Subcutaneous adipose tissue (tissue), 4 donors: ENCODE measurements around the gene ADARB2. TPM values are rescaled to one million over a fixed set of nuclear protein-coding genes. Genes with fewer than 3 reads are reported as not detected.

Experiments
- total RNA-seq, 4 donors: library from RNA; depleted of rRNA; stranded (reverse); fragments of >200 nt; gene quantifications; one replicate each; pipeline ENCODE4 v1.1.0, GENCODE V29; 2016
- TF ChIP-seq, protein P1 (sequence below): fragments of 450-650 bp; IDR thresholded peaks from one replicate; pipeline ENCODE4 v1.5.1; 2016; ENCODE audit warnings: low read depth, mild to moderate bottlenecking, control low read depth, antibody characterized with exemption, moderate library complexity

ADARB2 gene
- total RNA-seq, 4 donors from 2014 or later = under 0.01 to 0.65 (median 0.44) TPM; not detected in 1

DNA sequence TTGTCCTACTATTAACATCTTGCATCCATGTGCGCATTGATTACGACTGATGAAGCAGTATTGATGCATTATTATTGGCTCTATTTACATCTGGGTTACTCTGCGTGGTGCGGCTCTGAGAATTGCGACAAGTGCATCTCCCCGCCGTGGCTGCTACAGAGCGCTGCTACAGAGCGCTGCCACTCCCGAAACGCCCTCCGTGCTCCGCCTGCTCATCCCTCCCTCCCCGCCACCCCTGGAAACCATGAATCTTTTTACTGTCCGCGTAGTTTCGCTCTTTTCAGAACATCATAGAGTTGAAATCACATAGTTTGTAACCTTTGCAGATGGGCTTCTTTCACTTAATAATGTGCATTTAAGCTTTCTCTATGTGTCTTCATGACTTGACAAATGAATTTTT lies 74.1 kb downstream of the ADARB2 start:
- TF ChIP-seq, protein P1, sequence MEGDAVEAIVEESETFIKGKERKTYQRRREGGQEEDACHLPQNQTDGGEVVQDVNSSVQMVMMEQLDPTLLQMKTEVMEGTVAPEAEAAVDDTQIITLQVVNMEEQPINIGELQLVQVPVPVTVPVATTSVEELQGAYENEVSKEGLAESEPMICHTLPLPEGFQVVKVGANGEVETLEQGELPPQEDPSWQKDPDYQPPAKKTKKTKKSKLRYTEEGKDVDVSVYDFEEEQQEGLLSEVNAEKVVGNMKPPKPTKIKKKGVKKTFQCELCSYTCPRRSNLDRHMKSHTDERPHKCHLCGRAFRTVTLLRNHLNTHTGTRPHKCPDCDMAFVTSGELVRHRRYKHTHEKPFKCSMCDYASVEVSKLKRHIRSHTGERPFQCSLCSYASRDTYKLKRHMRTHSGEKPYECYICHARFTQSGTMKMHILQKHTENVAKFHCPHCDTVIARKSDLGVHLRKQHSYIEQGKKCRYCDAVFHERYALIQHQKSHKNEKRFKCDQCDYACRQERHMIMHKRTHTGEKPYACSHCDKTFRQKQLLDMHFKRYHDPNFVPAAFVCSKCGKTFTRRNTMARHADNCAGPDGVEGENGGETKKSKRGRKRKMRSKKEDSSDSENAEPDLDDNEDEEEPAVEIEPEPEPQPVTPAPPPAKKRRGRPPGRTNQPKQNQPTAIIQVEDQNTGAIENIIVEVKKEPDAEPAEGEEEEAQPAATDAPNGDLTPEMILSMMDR = no peak

DNA sequence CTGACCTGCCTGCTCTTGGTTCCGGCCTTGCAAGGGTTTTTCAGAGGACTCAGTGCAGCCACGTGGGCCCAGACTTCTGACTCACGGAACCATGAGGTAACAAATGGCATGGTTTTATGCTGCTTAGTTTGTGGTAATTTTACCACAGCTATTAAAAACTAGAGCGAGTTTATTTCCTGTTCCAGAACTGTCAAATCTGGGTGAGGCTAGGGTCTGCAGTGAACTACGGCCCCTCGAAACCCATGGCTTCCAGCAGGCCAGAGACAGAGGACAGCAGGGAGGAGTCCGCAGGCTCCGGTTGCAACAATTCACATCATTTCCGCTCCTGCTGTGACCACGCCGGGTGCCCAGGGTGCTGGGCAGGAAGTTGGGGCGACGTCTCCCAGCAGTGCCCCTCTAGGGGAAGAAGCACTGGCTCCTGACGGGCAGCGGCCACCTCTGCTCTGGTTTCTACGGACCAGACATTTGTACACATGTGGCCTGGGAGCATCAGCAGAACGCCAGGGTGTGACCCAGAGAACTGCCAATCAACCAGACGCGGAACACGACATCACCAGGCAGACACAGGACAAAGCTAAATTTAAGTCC lies 74.8 kb downstream of the ADARB2 start:
- TF ChIP-seq, protein P1 = no peak

DNA sequence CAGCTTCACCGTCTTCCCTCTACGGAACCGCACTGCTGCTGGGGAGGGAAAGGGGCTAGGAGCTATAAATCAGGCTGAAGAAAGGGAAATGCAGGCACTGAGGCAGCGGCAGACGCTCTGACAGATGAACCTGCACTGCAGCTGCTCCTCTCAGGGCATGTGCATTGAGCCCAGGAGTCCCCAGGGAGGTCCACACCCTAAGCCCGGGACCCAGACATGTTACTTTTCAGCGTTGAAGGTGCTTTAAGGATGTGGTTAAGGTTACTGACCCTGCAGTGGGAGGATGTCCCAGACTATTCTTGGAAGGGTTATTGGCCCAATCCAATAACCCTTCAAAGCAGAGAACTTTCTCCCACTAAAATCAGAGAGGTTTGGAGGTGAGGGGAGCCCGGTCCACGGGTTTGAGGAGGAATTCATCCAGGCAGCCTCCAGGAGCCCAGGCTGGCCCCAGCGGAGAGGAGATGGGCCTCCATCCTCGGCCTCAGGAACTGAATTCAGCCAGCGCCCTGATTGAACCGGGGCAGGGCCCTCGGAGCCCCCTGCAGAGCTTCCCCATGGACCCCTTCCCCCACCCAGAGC lies 75.4 kb downstream of the ADARB2 start:
- TF ChIP-seq, protein P1 = no peak

DNA sequence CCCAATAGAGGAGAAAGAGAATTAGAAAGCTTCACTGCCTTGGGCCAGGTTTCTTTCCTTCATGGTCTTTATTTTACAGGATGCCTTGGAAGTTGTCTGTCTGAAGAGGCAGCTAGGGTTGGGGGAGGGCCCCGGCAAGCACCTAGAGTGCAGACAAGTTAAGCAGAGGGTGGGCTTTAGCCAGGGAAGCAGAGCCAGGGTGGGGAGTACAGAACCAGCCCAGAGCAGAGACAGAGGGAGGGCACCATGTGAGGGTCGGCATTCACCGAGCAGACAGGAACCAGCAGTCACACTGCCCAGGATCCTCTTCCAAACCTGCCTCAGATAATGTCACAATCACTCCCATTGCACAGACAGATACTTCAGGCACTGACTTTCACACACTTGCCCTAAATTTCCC lies 75.9 kb downstream of the ADARB2 start:
- TF ChIP-seq, protein P1 = no peak

DNA sequence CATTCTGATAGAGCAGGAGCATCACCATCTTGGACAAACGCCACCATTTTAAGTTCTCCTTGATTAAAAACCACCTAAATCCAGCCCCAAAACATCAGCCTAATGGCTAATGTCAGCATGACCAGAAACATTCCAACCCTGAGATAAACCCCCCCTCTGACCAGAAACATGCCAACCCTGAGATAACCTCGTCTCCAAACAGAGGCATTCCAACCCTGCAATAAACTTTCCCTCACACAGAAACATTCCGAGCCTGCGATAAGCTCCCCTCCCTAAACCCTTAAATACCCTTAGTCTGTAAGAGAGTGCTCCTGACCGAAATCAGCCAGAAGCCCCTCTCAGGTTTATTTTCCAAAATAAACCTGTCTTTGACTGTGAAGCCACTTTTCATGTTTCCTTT lies 76.5 kb downstream of the ADARB2 start:
- TF ChIP-seq, protein P1 = no peak

DNA sequence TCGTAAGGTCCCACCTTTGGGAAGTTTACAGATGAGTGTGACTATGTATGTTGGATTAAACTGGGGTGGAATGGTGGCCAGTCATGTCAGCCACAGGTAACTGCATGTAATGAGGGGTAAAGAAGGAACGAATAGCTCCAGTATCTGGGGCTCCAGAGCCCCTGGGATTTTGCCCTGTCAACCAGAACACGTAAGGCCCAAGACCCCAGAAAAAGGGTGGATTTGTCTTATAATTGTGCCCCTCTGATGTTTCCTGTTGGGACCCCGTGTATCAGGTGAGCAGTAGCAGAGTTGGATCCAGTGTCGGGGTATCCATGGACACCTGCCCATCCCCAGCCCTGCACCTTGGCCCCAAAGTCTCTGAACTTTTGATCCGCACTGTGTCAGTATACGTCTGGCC lies 76.9 kb downstream of the ADARB2 start:
- TF ChIP-seq, protein P1 = no peak

DNA sequence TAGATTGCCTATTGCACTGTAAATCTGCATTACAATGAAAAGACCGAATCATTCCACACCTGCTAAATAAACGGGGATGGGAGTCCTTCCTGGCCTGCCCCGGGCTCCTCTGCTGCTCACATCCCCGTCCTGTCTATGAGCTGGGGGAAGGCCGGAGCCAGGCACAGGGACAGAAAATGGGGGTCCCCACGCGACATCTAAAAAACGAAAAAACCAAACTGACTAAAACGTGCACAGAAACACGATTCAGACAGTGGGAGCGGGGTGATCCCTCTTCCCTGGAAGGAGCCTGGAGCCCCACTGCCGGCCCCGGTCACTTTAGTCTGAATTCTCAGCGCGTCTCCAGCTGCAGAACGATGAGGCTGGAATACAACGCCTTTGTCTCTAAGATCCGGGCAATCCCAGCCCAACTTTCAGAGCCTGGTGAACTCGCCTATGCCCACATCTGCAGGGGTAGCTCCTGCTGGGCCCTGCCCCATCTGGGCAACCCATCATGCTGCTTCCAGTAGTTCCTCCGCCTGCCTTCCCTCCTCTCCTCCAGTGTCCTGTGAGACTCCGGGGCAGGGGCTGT lies 78.0 kb downstream of the ADARB2 start:
- TF ChIP-seq, protein P1 = no peak
